Suprapubic skin (tissue), 4 donors: Measurements from ENCODE around the gene TSN. TPM values are rescaled to one million over a fixed set of nuclear protein-coding genes. Genes with fewer than 3 reads are reported as not detected.

Experiments
- DNase-seq, 2 donors: peaks; one replicate each; pipeline ENCODE4 v3.0.0-alpha.2; 2019; ENCODE audit warnings: low spot score in 2 of 2
- H3K27ac ChIP-seq: fragments of 200-600 bp; sonication (generic); one replicate; pipeline ENCODE4 v1.5.1; 2019
- H3K27me3 ChIP-seq: fragments of 200-600 bp; sonication (generic); one replicate; pipeline ENCODE4 v1.5.1; 2019
- H3K36me3 ChIP-seq: fragments of 200-600 bp; sonication (generic); one replicate; pipeline ENCODE4 v1.5.1; 2019
- H3K4me1 ChIP-seq: fragments of 200-600 bp; sonication (generic); one replicate; pipeline ENCODE4 v1.5.1; 2019
- H3K4me3 ChIP-seq: fragments of 200-600 bp; sonication (generic); one replicate; pipeline ENCODE4 v1.5.1; 2019; ENCODE audit warnings: mild to moderate bottlenecking
- H3K9me3 ChIP-seq: fragments of 200-600 bp; sonication (generic); one replicate; pipeline ENCODE4 v1.5.1; 2019
- CTCF ChIP-seq, 2 donors: fragments of 200-600 bp in 1 of 2; fragments of 450-650 bp in 1 of 2; sonication (generic) in 1 of 2; IDR thresholded peaks; one replicate each; pipeline ENCODE4 v1.5.1; 2016 to 2019; ENCODE audit warnings: antibody characterized with exemption in 2 of 2, mild to moderate bottlenecking in 1 of 2, moderate library complexity in 1 of 2
- EP300 ChIP-seq: sonication (generic); formaldehyde crosslinking; IDR thresholded peaks from one replicate; pipeline ENCODE4 v1.6.1; 2017; ENCODE audit warnings: antibody characterized with exemption
- POLR2A ChIP-seq, 2 donors: fragments of 450-650 bp; IDR thresholded peaks; one replicate each; pipeline ENCODE4 v1.6.1; 2017; ENCODE audit warnings: antibody characterized with exemption in 2 of 2, mild to moderate bottlenecking in 2 of 2, moderate library complexity in 2 of 2
- POLR2AphosphoS5 ChIP-seq, 3 donors: sonication (generic); formaldehyde crosslinking; IDR thresholded peaks; one replicate each; pipeline ENCODE4 v1.6.1; 2017; ENCODE audit warnings: antibody characterized with exemption in 3 of 3
- WGBS: methylation state at CpG from one replicate; pipeline ENCODE4 v1.1.5; 2018; 5-methylcytosine and 5-hydroxymethylcytosine counted together
- total RNA-seq, 4 donors: library from RNA; depleted of rRNA; stranded (reverse); fragments of >200 nt; gene quantifications; one replicate each; pipeline ENCODE4 v1.1.0, GENCODE V29; 2016

The TSN gene
- total RNA-seq, 4 donors from 2014 or later = 24.1 to 45.2 (median 41.6) TPM

GRCh38 chr2:121771976-121772742 lies 16.7 kb downstream of the TSN start:
- TF ChIP-seq POLR2AphosphoS5 (IDR thresholded peaks at IDR 0.05) (no peak), EP300 (no peak), CTCF (IDR thresholded peaks at IDR 0.05) (no peak), POLR2A (IDR thresholded peaks at IDR 0.05) (no peak)
- no peak for DNase-seq
- Histone ChIP-seq H3K4me3 (no peak overlapping the region), H3K27ac (no peak overlapping the region), H3K9me3 (no peaks in the 10 kb centered on the region), H3K27me3 (no peaks in the 10 kb centered on the region), H3K4me1 (no peaks in the 10 kb centered on the region), H3K36me3 (peaks cover 18% of the 10 kb centered on the region)
- 66% methylated on average over 6 of the region's 6 CpGs for WGBS

- no peak for DNase-seq
- Histone ChIP-seq H3K4me1 (no peaks in the 10 kb centered on the region), H3K27me3 (no peaks in the 10 kb centered on the region), H3K27ac (no peak overlapping the region), H3K4me3 (no peak overlapping the region), H3K9me3 (no peaks in the 10 kb centered on the region), H3K36me3 (peaks cover 3% of the 10 kb centered on the region)
- TF ChIP-seq POLR2AphosphoS5 (IDR thresholded peaks at IDR 0.05) (no peak), CTCF (IDR thresholded peaks at IDR 0.05) (no peak), POLR2A (IDR thresholded peaks at IDR 0.05) (no peak), EP300 (no peak)
- WGBS = 93% methylated on average over 13 of the region's 13 CpGs
Measured at GRCh38 chr2:121774235-121774634, 18.8 kb downstream of the TSN start.

DNA sequence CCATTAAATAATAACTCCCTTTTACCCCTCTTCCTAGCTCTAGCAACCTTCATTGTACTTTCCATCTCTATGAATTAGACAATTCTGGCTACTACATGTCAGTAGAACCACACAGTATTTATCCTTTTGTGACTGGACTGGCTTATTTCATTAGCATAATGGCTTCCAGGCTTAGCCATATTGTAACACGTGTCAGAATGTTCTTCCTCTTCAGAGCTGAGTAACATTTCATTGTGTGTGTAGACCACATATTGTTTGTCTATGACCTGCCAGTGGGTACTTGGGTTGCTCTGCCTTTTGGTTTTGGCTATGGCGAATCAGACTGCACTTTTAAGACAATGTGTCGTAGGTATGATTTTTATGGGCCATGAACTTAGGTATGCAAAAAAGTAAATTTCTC lies 20.9 kb downstream of the TSN start:
- DNase-seq = no peak
- H3K4me1 ChIP-seq = no peaks in the 10 kb centered on the region
- H3K9me3 ChIP-seq = no peaks in the 10 kb centered on the region
- TF ChIP-seq POLR2A (IDR thresholded peaks at IDR 0.05) = no peak
- no peaks in the 10 kb centered on the region for H3K27me3 ChIP-seq
- H3K27ac ChIP-seq = no peak overlapping the region
- WGBS = 69% methylated on average over 3 of the region's 3 CpGs
- no peak overlapping the region for H3K4me3 ChIP-seq
- no peaks in the 10 kb centered on the region for H3K36me3 ChIP-seq

DNA sequence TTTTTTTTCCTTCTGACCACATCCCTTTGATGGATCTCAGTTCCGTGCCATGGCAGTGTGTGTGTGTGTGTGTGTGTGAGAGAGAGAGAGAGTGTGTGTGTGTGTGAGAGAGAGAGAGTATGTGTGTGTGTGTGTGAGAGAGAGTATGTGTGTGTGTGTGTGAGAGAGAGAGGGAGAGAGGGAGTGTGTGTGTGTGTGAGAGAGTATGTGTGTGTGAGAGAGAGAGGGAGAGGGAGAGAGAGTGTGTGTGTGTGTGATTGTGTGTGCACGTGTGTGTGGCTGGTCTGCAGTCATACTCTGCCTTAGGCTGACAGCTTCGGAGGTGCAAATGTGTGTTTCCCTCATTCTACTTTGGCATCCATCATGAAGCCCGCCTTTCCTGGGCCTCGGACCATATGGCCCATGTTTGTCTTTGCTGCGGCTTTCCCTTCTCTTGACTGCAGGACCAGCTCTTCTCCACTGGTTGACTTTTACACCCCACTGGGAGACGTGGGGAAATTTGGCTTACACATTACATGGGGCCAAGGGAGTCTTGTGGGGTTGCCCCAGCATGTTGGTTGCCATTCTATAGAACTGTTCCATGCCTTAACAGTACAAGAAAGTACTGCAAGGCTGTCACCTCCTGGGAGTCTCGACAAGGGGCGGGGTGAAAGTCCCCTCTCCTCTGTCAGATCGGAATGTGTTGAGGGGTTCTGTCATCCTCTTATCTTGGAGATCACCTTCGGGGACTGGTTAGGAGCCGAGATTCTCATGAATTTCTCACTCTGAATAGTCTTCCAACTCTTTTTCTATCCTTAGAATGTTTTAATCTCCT lies 21.6 kb downstream of the TSN start:
- Histone ChIP-seq H3K27me3 (no peaks in the 10 kb centered on the region), H3K9me3 (no peaks in the 10 kb centered on the region), H3K4me1 (no peaks in the 10 kb centered on the region), H3K4me3 (no peak overlapping the region), H3K36me3 (no peaks in the 10 kb centered on the region), H3K27ac (no peak overlapping the region)
- TF ChIP-seq POLR2AphosphoS5 (IDR thresholded peaks at IDR 0.05) (no peak), POLR2A (IDR thresholded peaks at IDR 0.05) (no peak)
- whole genome bisulfite sequencing = 69% methylated on average over 12 of the region's 12 CpGs
- DNase-seq = no peak

- no peaks in the 10 kb centered on the region for H3K27me3 ChIP-seq
- no peaks in the 10 kb centered on the region for H3K9me3 ChIP-seq
- H3K27ac ChIP-seq = no peak overlapping the region
- no peaks in the 10 kb centered on the region for H3K36me3 ChIP-seq
- TF ChIP-seq CTCF (IDR thresholded peaks at IDR 0.05) = no peak
- TF ChIP-seq POLR2A (IDR thresholded peaks at IDR 0.05) = no peak
- no peak for TF ChIP-seq POLR2AphosphoS5 (IDR thresholded peaks at IDR 0.05)
- TF ChIP-seq EP300 = no peak
- 94% methylated on average over 1 of the region's 1 CpG for WGBS
- no peak for DNase-seq
- no peak overlapping the region for H3K4me3 ChIP-seq
- H3K4me1 ChIP-seq = no peaks in the 10 kb centered on the region
Measured at GRCh38 chr2:121777699-121778058, 22.2 kb downstream of the TSN start.

GRCh38 chr2:121778741-121779487 lies 23.5 kb downstream of the TSN start:
- H3K36me3 ChIP-seq = no peaks in the 10 kb centered on the region
- H3K4me3 ChIP-seq = no peak overlapping the region
- TF ChIP-seq POLR2AphosphoS5 (IDR thresholded peaks at IDR 0.05) (no peak), EP300 (no peak), POLR2A (IDR thresholded peaks at IDR 0.05) (no peak), CTCF (IDR thresholded peaks at IDR 0.05) (no peak)
- H3K4me1 ChIP-seq = no peaks in the 10 kb centered on the region
- no peak for DNase-seq
- no peak overlapping the region for H3K27ac ChIP-seq
- 59% methylated on average over 7 of the region's 7 CpGs for WGBS
- no peaks in the 10 kb centered on the region for H3K27me3 ChIP-seq
- no peaks in the 10 kb centered on the region for H3K9me3 ChIP-seq
